Measurements from ENCODE around the gene PDCD11.
"Not testable (repeated sequence)": the region's sequence is repeated elsewhere in the genome, so short reads cannot be mapped to it uniquely, and the experiment has no call there.

Gene PDCD11

GRCh38 chr10:103478671-103479070 lies 82.2 kb downstream of the PDCD11 start:
- no peak for DNase-seq

GRCh38 chr10:103479135-103479534 lies 82.7 kb downstream of the PDCD11 start, which contains the start of gene CALHM3:
Gene CALHM3 (minus strand): TSS chr10:103479240. CDS start chr10:103479032, 208 bp downstream.
- no peak for DNase-seq

GRCh38 chr10:103480521-103480920 lies 84.1 kb downstream of the PDCD11 start:
- no peak for DNase-seq

GRCh38 chr10:103481974-103482531 lies 85.6 kb downstream of the PDCD11 start:
- peak; percentile 39 for DNase-seq

- not testable (repeated sequence) for DNase-seq
These were observed 90.4 kb downstream of the PDCD11 start for GRCh38 chr10:103486635-103487409.

GRCh38 chr10:103487410-103487708 lies 90.9 kb downstream of the PDCD11 start:
- no peak for DNase-seq

GRCh38 chr10:103490986-103491314 lies 94.5 kb downstream of the PDCD11 start:
- no peak for DNase-seq

- DNase-seq: peak; percentile 62
These were observed 95.4 kb downstream of the PDCD11 start for GRCh38 chr10:103491729-103492364.

- peak; percentile 23 for DNase-seq
These were observed 96.3 kb downstream of the PDCD11 start for GRCh38 chr10:103492655-103493261.

- DNase-seq: peak; percentile 79
These were observed 97.0 kb downstream of the PDCD11 start, which contains the start of gene NEURL1 for GRCh38 chr10:103493362-103493915. Gene NEURL1 (plus strand): TSS chr10:103493705. CDS start chr10:103494388, 683 bp downstream.

- DNase-seq: peak; percentile 64
These were observed 97.8 kb downstream of the PDCD11 start for GRCh38 chr10:103493916-103494877.

GRCh38 chr10:103495321-103495720 lies 98.9 kb downstream of the PDCD11 start:
- DNase-seq: no peak

Data from retina (tissue), 1 donor.